GM21390 (cell line): ENCODE data around the gene LTBP1.
"Not testable (repeated sequence)": the region's sequence is repeated elsewhere in the genome, so short reads cannot be mapped to it uniquely, and the experiment has no call there.

Experiments used
- ATAC-seq: cut with Tn5 transposase; IDR thresholded peaks from one replicate; pipeline ENCODE4 v1.9.1; 2021; ENCODE audit not compliant: unreplicated experiment

LTBP1 gene

DNA sequence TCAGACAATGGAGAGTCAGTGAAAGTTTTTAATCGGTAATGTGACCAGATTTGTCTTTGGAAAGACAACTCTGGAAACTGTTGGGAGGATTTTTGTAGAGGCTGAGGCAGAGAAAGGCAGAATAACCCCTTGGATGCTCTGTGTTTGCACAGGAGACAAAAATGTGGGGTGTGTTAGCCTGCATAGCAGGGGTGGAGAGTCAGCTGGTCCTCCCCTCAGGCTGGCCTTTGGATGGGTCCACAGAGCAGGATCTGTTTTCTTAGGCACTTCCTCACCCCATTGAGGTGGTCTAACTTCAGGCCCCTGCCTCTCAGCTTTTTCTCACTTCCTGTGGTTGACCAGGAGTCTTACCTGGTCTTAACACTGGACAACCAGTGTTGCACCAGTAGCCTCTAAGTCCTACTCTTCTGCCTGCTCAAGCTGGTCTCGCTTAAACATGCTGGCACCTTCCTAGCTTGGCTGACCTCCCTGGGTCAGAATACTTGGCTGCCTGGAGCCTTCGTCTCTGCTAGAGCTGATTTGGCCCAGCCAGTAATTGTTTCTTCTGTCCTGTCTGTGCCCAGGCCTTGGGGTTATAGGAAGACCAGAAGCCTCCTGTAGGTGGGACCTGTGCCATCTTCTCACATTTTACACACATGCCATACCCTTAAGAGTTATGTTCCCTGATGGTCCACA lies 269.9 kb downstream of the LTBP1 start:
- no peak for ATAC-seq

DNA sequence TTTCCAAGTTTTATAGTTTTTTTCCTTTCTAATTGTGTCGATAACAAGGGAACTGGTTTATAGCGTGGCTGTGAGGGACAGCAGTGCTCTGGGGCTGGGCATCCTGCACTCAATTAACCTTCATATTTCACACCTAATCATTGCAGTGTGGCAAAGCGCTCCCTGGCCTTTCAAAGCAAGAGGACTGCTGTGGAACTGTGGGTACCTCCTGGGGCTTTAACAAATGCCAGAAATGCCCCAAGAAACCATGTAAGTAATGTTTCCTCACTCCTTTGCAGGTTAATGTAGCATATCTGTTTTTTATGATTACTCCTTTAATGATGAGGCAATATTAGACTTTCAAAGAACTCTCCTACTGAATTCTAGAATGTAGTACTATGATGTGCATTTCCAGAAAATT lies 270.7 kb downstream of the LTBP1 start:
- ATAC-seq = no peak

DNA sequence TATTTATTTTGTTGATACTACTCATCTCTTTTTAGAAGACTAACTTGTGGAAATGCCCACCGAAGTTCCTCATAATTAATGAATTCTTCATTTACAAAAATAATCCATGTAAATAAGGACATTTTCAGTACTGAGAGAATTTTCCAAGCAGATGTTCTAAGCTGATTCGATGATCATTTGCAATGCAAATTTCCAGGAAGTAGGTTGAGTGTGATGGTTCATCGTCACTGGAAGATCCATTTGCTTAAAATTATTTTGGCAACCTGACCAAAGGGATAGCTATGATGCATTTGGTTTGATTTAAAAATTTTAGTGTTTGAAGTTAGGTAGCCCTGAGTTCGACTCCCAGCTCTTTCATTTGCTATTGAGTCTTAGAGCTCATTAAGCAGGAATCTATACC lies 272.4 kb downstream of the LTBP1 start:
- no peak for ATAC-seq

DNA sequence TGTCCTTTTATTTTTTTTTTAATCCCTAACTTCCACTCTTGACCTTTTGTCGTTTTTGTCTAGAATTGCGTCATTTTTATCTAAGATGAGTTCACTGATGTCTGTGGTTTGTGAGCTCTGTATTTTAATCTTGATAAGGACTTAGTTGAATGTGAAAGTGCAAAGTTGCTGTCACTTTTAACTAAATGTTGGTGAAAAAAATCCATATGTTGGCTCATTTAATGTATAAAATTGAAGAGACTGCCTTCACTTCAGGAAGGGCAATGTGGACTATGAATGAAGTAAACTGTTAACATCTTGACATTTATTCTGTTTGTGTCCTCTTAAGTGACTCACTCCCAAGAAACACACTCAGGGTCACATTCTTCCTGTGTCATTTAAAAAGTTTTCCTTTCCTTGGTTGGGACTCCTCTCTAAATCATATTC lies 273.1 kb downstream of the LTBP1 start:
- no peak for ATAC-seq

DNA sequence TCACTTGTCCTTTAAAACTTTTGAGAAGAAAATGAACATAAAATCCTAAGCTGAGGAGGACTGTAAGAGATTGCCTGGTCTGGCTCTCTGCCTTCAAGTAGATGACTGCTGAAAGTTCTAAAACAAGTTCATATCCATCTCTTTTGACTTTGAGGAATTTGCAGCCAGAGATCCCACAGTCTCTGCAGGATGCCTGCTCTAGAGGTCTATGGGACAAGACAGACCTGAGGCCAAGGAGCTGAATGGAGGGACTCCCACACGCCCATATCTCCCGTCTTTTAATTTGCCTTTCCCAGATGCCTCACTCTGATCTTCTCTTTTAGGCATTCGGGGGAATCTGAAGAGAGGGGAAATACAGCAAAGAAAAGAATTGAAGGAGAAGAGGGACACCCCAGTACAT lies 273.8 kb downstream of the LTBP1 start:
- no peak for ATAC-seq

DNA sequence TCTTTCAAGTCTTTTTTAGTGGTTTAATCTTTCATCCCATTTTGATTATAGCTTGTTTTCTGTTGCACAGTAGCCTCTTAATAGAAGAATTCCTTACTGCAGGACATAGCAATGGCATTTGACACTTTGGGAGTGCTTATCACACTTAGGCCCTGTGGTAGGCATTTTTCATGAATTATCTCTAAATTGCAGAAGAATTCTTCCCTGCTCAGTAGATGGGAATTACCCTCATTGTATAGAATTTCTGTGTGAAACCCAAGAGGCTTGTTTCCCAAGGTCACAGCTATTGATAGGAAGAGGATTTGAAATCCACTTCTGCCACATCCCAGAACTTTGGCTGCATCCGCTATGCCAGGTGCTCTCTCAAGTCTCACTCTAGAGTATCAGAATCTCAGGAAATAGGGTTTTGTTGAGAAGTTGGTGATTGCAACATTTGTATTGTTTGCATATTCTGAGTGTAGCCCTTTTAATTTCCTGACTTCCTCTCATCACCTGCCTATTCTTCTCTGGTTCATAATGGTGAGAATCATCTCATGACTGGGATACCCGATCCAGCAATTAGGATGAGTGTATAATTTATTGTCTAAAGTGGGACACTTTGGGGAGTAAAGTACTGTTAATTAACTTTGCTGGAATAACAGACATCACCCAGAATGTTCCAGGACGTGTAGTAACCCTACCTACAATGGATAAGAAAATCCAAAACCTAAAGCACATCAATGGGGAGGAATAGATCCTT lies 274.5 kb downstream of the LTBP1 start:
- ATAC-seq = no peak

DNA sequence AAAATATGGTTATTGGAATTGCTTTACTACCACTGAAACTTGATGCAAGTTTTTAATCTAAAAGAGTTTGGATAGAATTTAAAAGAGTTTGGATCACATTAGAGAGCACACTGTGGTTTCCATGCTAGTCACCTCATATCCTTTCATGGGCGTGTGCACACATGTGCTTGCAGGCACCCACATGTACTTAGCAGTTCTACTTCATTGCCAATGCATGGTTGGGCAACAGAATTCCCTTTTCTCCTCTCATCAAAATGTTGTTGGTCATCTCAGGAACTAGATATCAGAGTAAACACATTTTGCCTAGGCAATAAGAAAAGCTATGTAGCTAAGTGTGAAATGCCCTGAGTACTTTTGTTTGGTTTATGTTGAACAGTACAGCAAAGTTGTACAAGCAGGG lies 275.6 kb downstream of the LTBP1 start:
- no peak for ATAC-seq

DNA sequence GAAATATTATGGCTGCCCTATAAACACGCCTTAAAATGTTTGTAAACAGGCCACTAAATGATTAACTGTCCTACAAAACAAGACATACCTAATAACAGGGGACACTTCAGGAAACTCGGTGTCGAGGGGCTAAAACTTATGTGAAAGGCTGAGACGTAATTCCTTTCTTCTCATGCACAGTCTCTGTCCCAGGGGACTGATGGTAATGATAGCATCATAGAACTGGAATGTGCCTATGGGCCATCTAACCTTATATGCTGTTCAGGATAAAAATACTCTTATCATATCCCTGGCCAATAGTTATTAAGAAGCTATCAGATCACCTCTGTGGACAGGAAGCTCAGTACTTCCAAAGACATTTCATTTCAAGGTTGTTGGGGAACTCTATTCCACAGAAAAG lies 277.1 kb downstream of the LTBP1 start:
- ATAC-seq = no peak

DNA sequence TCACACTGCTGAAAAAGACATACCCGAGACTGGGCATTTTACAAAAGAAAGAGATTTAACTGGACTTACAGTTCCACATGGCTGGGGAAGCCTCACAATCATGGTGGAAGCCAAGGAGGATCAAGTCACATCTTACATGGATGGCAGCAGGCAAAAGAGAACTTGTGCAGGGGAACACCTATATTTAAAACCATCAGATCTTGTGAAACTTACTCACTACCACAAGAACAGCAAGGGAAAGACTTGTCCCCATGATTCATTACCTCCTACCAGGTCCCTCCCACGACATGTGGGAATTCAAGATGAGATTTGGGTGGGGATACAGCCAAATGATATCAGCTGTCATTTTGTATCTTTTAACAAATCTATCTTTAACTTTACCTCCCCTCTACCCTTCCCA lies 278.6 kb downstream of the LTBP1 start:
- ATAC-seq = no peak

DNA sequence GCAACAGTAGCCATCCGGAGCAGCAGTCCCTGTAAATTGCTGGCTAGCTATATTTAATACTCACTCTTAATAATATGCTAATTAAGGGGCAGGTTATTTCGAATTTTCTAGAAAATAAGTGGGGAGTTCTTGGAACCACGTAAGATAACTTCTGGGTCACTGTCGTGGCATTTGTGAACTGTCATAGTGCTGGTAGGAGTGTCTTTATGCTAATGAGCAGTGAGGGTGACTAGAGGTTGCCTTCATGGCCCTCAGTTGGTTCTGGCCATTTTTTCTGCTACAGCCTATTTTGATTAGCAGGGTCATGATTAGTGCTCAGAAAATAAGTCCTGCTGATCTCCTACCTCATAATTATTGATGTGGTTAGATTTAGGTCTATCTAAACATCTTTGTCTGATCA lies 279.8 kb downstream of the LTBP1 start:
- ATAC-seq = no peak

DNA sequence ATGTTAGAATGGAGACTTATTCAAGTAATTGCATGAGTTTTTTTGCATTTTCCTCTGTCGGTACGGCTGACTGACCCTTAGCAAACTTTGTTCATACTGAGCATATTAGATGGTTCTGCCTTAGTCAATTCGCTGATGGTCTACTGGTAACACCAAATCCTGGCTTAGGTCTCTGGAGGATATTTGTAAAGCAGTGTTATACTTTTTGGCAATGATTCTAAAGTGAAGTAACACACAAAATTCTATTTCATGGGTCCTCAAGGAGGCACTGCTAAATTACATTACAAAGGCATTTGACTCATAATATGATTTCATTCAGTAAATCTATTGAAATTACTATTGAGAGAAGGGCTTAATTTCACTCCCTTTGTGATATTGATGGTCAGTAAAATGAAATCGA lies 282.9 kb downstream of the LTBP1 start:
- no peak for ATAC-seq

DNA sequence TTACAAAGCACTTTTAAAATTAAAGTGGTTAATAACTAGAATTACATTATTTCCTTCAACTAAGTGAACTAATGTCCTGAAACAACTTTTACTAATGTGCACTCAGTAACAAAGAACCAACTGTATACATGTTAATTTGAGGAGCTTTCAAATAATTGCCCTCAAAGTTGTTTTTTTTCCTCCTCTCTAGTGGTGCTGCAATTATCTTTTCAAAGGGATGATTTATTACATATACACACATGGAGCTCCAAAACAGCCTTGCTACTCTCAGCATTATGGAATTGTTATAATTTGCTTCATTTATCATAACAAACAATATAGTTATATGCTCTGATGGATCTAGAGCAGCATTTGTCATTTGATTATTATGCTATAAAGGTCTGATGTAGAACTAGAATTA lies 283.4 kb downstream of the LTBP1 start:
- ATAC-seq = no peak

DNA sequence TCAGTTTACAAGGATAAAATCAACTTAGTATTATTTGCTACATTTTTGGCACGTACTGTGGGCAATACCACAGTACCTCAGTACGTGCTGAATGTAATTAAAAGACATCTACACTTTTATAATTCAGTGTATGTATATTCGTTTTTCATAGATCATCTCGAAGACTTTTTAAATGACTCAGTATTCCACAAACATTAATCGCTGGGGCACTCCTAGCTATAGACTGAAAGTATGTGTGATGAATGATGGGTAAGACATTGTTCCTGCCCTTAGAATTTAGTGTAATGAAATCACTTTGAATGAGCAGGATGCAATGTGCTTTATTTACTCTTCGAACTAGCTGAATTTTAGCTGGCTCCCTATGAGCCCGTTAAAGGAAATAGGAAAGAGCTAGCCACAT lies 284.1 kb downstream of the LTBP1 start:
- no peak for ATAC-seq

DNA sequence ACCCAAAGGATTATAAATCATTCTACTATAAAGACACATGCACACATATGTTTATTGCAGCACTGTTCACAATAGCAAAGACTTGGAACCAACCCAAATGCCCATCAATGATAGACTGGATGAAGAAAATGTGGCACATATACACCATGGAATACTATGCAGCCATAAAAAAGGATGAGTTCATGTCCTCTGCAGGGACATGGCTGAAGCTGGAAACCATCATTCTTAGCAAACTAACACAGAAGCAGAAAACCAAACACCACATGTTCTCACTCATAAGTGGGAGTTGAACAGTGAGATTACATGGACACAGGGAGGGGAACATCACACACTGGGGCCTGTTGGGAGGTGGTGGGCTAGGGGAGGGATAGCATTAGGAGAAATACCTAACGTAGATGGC lies 288.8 kb downstream of the LTBP1 start:
- ATAC-seq = not testable (repeated sequence)

DNA sequence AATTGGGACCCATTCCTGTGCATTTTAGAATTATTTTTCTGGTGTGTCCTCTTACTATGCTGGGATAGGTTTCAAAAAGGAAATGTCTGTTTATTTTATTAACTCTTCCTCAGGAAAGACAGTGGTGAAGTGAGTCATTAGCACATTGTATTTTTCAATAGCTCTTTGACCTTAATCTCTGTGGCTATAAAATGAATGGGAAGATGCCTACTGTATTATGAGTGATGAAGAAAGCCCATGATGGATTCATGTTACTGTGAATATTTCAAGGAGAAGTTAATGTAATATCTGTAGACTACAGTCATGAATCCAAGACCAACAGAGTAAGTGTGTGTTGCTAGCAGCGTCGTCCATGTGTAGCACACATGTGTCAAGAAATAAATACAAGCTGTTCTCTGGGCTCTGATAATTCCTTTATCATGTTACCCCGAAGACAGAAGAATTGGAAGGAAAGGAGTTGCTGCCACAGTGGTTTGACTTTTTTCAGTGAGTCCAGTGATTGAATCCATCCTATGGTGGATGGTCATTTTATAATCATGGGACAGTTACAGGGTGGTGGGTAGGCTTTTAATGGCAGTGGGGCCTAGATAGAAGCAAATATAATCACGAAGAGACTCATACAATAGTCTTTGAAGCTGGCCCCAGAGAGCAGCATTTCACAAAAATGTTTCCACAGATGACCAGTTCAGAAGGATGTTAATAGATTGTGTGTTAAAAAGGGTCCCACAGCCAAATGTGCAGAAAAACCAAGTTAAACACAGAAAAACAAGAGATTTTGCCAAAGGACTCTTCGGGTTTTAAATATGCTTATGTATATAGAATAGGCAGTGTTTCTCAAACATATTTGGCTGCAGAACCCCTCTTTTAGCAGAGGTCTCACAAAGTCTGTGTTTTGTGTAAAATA lies 290.0 kb downstream of the LTBP1 start:
- no peak for ATAC-seq

DNA sequence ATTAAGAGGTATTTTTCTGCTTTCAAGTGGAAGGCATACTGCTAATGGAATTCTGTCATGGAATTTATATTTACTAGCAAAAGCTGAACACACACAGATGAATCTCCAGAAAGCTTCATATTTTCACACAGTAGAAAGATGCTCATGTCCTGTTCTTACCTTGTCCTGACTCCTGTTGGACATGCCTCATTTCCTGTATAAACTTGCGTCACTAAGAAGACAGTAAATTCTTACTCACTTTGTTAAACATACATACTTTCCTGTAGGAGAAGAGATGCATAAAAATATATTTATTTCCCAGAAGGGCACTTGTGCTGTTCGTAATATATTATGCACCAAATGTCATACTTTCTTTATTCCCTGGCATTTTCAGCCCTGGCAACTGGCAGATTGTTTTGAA lies 291.4 kb downstream of the LTBP1 start:
- no peak for ATAC-seq

DNA sequence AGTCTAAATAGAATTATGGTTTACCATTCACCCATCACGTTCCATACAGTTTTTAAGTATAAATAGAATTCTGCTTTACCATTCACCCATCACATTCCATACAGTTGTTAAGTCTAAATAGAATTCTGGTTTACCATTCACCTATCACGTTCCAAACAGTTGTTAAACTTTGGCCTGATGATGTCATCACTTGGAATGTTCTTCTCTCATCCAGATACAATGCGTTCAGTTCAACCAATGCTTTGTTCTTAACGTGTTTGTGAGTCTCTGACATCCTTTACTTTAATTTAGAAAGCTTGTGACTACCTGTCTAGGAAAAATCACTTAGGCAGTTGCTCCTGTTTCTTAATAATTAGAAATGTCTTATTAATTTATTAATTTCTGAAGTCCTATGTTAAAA lies 293.4 kb downstream of the LTBP1 start:
- ATAC-seq = no peak

DNA sequence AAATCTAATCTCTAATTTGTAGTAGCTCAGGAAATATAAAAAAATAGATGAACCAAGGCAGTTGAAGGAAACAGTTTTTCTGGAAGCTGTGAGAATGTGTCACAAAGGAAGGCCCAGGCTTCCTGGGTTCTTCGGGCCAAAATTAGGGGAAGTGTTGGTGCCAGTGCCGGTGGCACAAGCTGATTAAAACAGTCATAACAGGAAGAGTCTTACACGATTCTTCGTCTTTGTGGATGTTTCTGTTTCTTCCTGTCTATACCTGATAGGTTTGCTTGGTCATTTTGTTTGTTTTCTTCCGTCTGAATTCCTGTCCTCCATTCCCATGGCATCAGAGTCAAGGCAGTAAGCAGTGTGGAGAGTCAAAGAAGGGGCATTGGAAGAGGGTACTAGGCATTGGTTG lies 294.3 kb downstream of the LTBP1 start:
- no peak for ATAC-seq

DNA sequence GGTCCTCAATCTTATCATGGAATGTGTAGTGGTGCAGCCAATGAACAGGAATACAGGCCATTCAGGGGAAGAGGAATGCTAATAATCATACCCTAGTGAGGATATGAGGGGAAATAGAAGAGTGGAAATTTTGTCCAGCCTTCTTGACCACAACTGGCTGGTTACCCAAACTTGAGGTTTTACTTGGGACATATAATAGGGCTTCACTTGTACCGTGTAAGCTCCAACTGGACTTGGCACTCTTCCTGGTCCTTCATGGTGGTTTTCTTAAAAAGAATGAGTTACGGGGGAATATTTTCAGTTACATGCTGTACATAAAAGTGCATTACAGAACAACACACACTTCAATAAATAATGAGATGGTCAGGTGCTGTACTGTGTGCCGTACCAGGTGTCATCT lies 294.8 kb downstream of the LTBP1 start:
- no peak for ATAC-seq

DNA sequence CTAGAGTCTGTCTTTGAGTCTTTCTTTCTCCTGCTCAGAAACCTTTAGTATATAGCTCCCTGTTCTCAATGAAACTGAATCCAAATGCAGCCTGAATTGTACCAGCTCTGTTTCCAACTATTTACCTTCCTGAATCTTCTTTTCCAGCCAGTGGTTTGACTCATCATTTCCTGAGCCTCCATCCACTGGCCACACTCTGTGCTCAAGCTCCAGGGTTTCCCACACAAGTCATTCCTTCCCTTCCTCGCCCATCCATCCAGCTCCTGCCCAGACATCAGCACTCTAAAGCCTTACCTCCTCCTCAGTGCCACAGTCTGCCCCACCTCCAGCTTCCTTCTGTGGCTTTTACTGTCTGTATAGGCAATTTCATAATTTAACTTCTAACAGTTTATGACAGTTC lies 296.1 kb downstream of the LTBP1 start:
- ATAC-seq = no peak

DNA sequence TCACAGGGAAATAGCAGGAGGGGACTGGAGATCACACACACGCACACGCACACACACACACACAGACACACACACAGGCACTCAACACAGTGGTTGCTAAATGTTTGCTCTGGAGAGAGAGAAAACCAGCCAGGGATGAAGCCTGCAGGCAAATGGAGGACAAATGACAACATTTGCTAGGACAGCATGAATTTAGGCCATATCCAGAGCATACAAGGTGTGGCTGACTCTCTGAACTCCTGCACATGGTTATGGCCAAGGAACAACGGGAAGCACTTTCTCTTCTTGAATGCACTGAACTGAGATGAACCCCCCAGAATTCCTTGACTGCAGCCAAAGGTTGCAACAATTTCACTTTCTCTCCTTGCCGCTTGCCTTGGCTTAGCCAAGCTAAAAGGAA lies 299.7 kb downstream of the LTBP1 start:
- no peak for ATAC-seq

DNA sequence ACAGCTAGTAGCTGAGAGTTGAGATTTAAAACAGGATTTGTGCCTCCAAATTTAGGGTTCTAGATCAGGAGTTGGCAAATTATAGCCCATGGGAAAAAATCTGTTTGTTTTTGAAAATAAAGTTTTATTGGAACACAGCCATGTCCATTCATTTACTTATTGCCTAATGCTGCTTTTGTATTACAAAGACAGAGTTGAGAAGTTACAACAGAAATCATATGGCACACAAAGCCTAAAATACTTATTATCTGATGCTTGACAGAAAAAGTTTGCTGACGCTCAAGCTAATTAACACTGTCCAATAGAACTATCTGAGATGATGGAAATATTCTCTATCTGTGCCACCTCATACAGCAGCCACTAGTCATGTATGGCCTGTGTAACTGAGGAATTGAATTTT lies 300.6 kb downstream of the LTBP1 start:
- ATAC-seq = no peak
